GM23248 (cell line): Measurements from ENCODE around the gene EFCAB8.

Source experiments
- EZH2 ChIP-seq: fragments of 200-600 bp; sonication (generic); IDR thresholded peaks from 2 replicates; pipeline ENCODE4 v1.6.1; 2018; ENCODE audit warnings: antibody characterized with exemption, mild to moderate bottlenecking; ENCODE audit not compliant: insufficient read depth, poor library complexity, severe bottlenecking
- EZH2phosphoT487 ChIP-seq: fragments of 200-600 bp; sonication (generic); IDR thresholded peaks from 2 replicates; pipeline ENCODE4 v1.6.1; 2018; ENCODE audit warnings: antibody characterized with exemption, moderate library complexity, mild to moderate bottlenecking, low read depth; ENCODE audit not compliant: insufficient read depth

GRCh38 chr20:33004141-33004751 is 145.5 kb downstream of the EFCAB8 start, which contains the start of gene SUN5:
- TF ChIP-seq EZH2phosphoT487 (no peak), EZH2 (no peak)
